H9 (cell line): Measurements from ENCODE around the gene DSE. TPM values are rescaled to one million over a fixed set of nuclear protein-coding genes. Genes with fewer than 3 reads are reported as not detected.
A peak's percentile ranks its signal among the peaks of the same experiment; 100 is the strongest.

Source experiments
- DNase-seq: peaks from one replicate; pipeline ENCODE4 v3.0.0-alpha.2; 2017
- H2AFZ ChIP-seq: one replicate; pipeline ENCODE4 v1.6.1; 2013; ENCODE audit warnings: mild to moderate bottlenecking, low read length, control low read depth, moderate library complexity
- H2AK5ac ChIP-seq: 2 replicates; pipeline ENCODE4 v1.6.1; 2013; ENCODE audit warnings: low read length, control low read depth, mixed read lengths; ENCODE audit not compliant: insufficient read length
- H2BK120ac ChIP-seq: one replicate; pipeline ENCODE4 v1.6.1; 2013; ENCODE audit warnings: low read depth, mild to moderate bottlenecking, low read length, control low read depth, inconsistent platforms; ENCODE audit not compliant: poor library complexity, severe bottlenecking
- H2BK12ac ChIP-seq: 2 replicates; pipeline ENCODE4 v1.6.1; 2013; ENCODE audit warnings: low read length, control low read depth, mixed read lengths, low read depth; ENCODE audit not compliant: insufficient read length
- H2BK15ac ChIP-seq: 2 replicates; pipeline ENCODE4 v1.6.1; 2013; ENCODE audit warnings: low read depth, low read length, control low read depth
- H2BK20ac ChIP-seq: one replicate; pipeline ENCODE4 v1.6.1; 2013; ENCODE audit warnings: low read depth, mild to moderate bottlenecking, low read length, control low read depth, inconsistent platforms; ENCODE audit not compliant: poor library complexity, severe bottlenecking
- H2BK5ac ChIP-seq: 2 replicates; pipeline ENCODE4 v1.6.1; 2013; ENCODE audit warnings: low read length, control low read depth, mixed read lengths; ENCODE audit not compliant: insufficient read length
- H3K14ac ChIP-seq: 2 replicates; pipeline ENCODE4 v1.6.1; 2013; ENCODE audit warnings: low read length, control low read depth; ENCODE audit not compliant: insufficient read depth
- H3K18ac ChIP-seq: 2 replicates; pipeline ENCODE4 v1.6.1; 2013; ENCODE audit warnings: low read depth, mild to moderate bottlenecking, mixed read lengths, low read length, control low read depth; ENCODE audit not compliant: insufficient read length
- H3K23ac ChIP-seq: 2 replicates; pipeline ENCODE4 v1.6.1; 2013; ENCODE audit warnings: low read length, control low read depth, mixed read lengths, low read depth; ENCODE audit not compliant: insufficient read length
- H3K23me2 ChIP-seq: 2 replicates; pipeline ENCODE4 v1.6.1; 2013; ENCODE audit warnings: low read depth, mild to moderate bottlenecking, mixed read lengths, low read length, control low read depth; ENCODE audit not compliant: insufficient read length, poor library complexity, severe bottlenecking
- H3K27ac ChIP-seq: 2 replicates; pipeline ENCODE4 v1.5.1; 2013; ENCODE audit warnings: low read length, control low read depth, mixed read lengths, low read depth; ENCODE audit not compliant: insufficient read length
- H3K27me3 ChIP-seq: 2 replicates; pipeline ENCODE4 v1.6.1; 2013; ENCODE audit warnings: low read length, control low read depth, inconsistent platforms; ENCODE audit not compliant: insufficient read depth
- H3K4ac ChIP-seq: 2 replicates; pipeline ENCODE4 v1.6.1; 2013; ENCODE audit warnings: low read depth, mild to moderate bottlenecking, control low read depth, inconsistent platforms, low read length, moderate library complexity
- H3K4me1 ChIP-seq: 2 replicates; pipeline ENCODE4 v1.6.1; 2013; ENCODE audit warnings: low read length, control low read depth, inconsistent platforms; ENCODE audit not compliant: insufficient read depth
- H3K4me2 ChIP-seq: 2 replicates; pipeline ENCODE4 v1.6.1; 2013; ENCODE audit warnings: low read length, control low read depth, mixed read lengths; ENCODE audit not compliant: insufficient read length, insufficient read depth
- H3K56ac ChIP-seq: 2 replicates; pipeline ENCODE4 v1.6.1; 2013; ENCODE audit warnings: low read depth, mild to moderate bottlenecking, mixed read lengths, low read length, control low read depth; ENCODE audit not compliant: insufficient read length
- H3K79me1 ChIP-seq: 2 replicates; pipeline ENCODE4 v1.6.1; 2013; ENCODE audit warnings: low read depth, mild to moderate bottlenecking, moderate library complexity, low read length, control low read depth, inconsistent platforms; ENCODE audit not compliant: insufficient read depth, poor library complexity, severe bottlenecking
- H3K79me2 ChIP-seq: 2 replicates; pipeline ENCODE4 v1.6.1; 2013; ENCODE audit warnings: low read length, control low read depth, inconsistent platforms; ENCODE audit not compliant: insufficient read depth
- H3K9ac ChIP-seq: 2 replicates; pipeline ENCODE4 v1.6.1; 2013; ENCODE audit warnings: low read length, control low read depth, mixed read lengths; ENCODE audit not compliant: insufficient read length; ENCODE audit errors: extremely low read depth
- H3K9me3 ChIP-seq: one replicate; pipeline ENCODE4 v1.6.1; 2013; ENCODE audit warnings: low read depth, low read length, inconsistent platforms; ENCODE audit not compliant: control insufficient read depth
- H3T11ph ChIP-seq: one replicate; pipeline ENCODE4 v1.6.1; 2013; ENCODE audit warnings: mild to moderate bottlenecking, low read length, control low read depth, inconsistent platforms
- H4K20me1 ChIP-seq: one replicate; pipeline ENCODE4 v1.6.1; 2013; ENCODE audit not compliant: control insufficient read depth, insufficient read length, insufficient read depth
- H4K5ac ChIP-seq: 2 replicates; pipeline ENCODE4 v1.6.1; 2013; ENCODE audit warnings: low read depth, mild to moderate bottlenecking, mixed read lengths, low read length, control low read depth; ENCODE audit not compliant: insufficient read length
- H4K8ac ChIP-seq: replicated peaks from 2 replicates; pipeline ENCODE4 v1.6.1; 2013; ENCODE audit warnings: low read length, control low read depth, mixed read lengths, low read depth; ENCODE audit not compliant: insufficient read length
- H4K91ac ChIP-seq: 2 replicates; pipeline ENCODE4 v1.6.1; 2013; ENCODE audit warnings: low read depth, mild to moderate bottlenecking, moderate library complexity, mixed read lengths, low read length, control low read depth; ENCODE audit not compliant: insufficient read length
- H3K27ac Mint-ChIP-seq, 3 experiments: 2 replicates in 2 of 3; 3 replicates in 1 of 3; pipeline ENCODE4 v1.8.0; 2020 to 2021; ENCODE audit warnings: mixed read lengths in 3 of 3, mild to moderate bottlenecking in 1 of 3, moderate library complexity in 1 of 3
- H3K27me3 Mint-ChIP-seq: 2 replicates; pipeline ENCODE4 v1.8.0; 2021; ENCODE audit warnings: low read depth, mild to moderate bottlenecking, moderate library complexity, mixed read lengths
- H3K36me3 Mint-ChIP-seq, 3 experiments: 2 replicates in 2 of 3; 3 replicates in 1 of 3; pipeline ENCODE4 v1.8.0; 2020 to 2021; ENCODE audit warnings: low read depth in 3 of 3, mixed read lengths in 3 of 3; ENCODE audit not compliant: insufficient read depth in 1 of 3
- H3K4me1 Mint-ChIP-seq, 2 experiments: 2 replicates each; pipeline ENCODE4 v1.8.0; 2020; ENCODE audit warnings: mixed read lengths in 2 of 2
- H3K4me3 Mint-ChIP-seq, 2 experiments: 2 replicates in 1 of 2; 3 replicates in 1 of 2; pipeline ENCODE4 v1.8.0; 2020 to 2021; ENCODE audit warnings: mild to moderate bottlenecking in 2 of 2, mixed read lengths in 2 of 2, moderate library complexity in 1 of 2
- H3K9me3 Mint-ChIP-seq, 2 experiments: 2 replicates in 1 of 2; 3 replicates in 1 of 2; pipeline ENCODE4 v1.8.0; 2020; ENCODE audit warnings: mild to moderate bottlenecking in 2 of 2, mixed read lengths in 2 of 2, moderate library complexity in 1 of 2
- WGBS: extraction: QIAGEN DNeasy Blood & Tissue Kit; methylation state at CpG from one replicate; pipeline ENCODE4 v1.1.7; 2013; ENCODE audit warnings: missing lambda C conversion rate, low lambda C conversion rate, mixed read lengths; ENCODE audit not compliant: insufficient read length; ENCODE audit errors: extremely low coverage; 5-methylcytosine and 5-hydroxymethylcytosine counted together
- total RNA-seq: library from RNA; stranded (reverse); gene quantifications from 2 replicates; pipeline ENCODE4 v1.2.1, GENCODE V29; 2021
- TF ChIP-seq, protein P1 (sequence below): fragments of 200-600 bp; sonication (generic); conservative IDR thresholded peaks from 3 replicates; pipeline ENCODE4 v1.8.0; 2021; ENCODE audit warnings: antibody characterized with exemption, mild to moderate bottlenecking

DSE gene
- total RNA-seq, 1 experiment from 2014 or later, result 45.6 TPM

DNA sequence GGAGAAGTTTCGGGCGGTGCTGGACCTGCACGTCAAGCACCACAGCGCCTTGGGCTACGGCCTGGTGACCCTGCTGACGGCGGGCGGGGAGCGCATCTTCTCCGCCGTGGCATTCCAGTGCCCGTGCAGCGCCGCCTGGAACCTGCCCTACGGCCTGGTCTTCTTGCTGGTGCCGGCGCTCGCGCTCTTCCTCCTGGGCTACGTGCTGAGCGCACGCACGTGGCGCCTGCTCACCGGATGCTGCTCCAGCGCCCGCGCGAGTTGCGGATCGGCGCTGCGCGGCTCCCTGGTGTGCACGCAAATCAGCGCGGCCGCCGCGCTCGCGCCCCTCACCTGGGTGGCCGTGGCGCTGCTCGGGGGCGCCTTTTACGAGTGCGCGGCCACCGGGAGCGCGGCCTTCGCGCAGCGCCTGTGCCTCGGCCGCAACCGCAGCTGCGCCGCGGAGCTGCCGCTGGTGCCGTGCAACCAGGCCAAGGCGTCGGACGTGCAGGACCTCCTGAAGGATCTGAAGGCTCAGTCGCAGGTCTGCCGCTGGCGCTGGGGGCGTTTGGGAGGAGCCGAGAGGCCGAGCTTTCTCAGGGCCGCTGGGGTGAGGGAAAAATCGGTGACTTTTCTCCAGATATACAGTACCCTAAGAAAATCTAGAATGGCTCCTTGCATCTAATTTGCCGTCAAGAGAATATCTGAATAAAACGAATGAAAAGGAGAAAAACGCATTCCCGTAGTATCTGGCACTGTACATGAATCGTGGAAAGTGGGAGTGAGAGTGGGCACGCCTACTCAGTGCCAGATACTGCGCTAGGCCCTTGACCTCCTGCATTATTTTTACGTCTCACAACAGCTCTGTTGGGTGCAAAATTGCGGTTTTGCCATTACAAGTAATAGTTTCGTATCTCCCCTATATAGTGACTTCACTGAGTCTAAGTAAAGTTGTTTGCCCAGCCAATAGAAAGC, 91.5 kb downstream of the DSE start:
- no peaks in the 10 kb centered on the region for H3K9me3 ChIP-seq
- H2AFZ ChIP-seq, result no peak overlapping the region
- no peak overlapping the region for H4K8ac ChIP-seq
- H2AK5ac ChIP-seq, result no peak overlapping the region
- TF ChIP-seq, protein P1, sequence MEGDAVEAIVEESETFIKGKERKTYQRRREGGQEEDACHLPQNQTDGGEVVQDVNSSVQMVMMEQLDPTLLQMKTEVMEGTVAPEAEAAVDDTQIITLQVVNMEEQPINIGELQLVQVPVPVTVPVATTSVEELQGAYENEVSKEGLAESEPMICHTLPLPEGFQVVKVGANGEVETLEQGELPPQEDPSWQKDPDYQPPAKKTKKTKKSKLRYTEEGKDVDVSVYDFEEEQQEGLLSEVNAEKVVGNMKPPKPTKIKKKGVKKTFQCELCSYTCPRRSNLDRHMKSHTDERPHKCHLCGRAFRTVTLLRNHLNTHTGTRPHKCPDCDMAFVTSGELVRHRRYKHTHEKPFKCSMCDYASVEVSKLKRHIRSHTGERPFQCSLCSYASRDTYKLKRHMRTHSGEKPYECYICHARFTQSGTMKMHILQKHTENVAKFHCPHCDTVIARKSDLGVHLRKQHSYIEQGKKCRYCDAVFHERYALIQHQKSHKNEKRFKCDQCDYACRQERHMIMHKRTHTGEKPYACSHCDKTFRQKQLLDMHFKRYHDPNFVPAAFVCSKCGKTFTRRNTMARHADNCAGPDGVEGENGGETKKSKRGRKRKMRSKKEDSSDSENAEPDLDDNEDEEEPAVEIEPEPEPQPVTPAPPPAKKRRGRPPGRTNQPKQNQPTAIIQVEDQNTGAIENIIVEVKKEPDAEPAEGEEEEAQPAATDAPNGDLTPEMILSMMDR, result no peak; the same call in 2 of the 3 replicates
- H3K27me3 ChIP-seq, result peaks cover 7% of the 10 kb centered on the region; the same call in 1 of the 2 replicates
- no peak overlapping the region for H3K23ac ChIP-seq
- no peak overlapping the region for H2BK120ac ChIP-seq
- no peak overlapping the region for H2BK5ac ChIP-seq
- no peaks in the 10 kb centered on the region for H3K36me3 Mint-ChIP-seq
- no peaks in the 10 kb centered on the region for H3K79me1 ChIP-seq
- no peak overlapping the region for H2BK12ac ChIP-seq
- WGBS, result no CpG with 5 or more reads among the region's 84 CpGs
- no peaks in the 10 kb centered on the region for H4K20me1 ChIP-seq
- H3K4me2 ChIP-seq, result peak overlapping the region; percentile 14
- H4K5ac ChIP-seq, result no peak overlapping the region
- H3K4me3 Mint-ChIP-seq, result peak overlapping the region; percentile 58 to 69
- peak overlapping the region; percentile 73; the same call in 1 of the 2 replicates for H3K14ac ChIP-seq
- no peak overlapping the region for H3K56ac ChIP-seq
- peak; percentile 84 for DNase-seq
- H2BK15ac ChIP-seq, result no peak overlapping the region
- H3K4me1 Mint-ChIP-seq, result peaks cover 16 to 27% of the 10 kb centered on the region in 2 experiments
- H3K4ac ChIP-seq, result no peak overlapping the region
- H3K9ac ChIP-seq, result no peak overlapping the region
- H3K27ac ChIP-seq, result no peak overlapping the region
- peaks cover 63% of the 10 kb centered on the region for H3K27me3 Mint-ChIP-seq
- H3T11ph ChIP-seq, result no peak overlapping the region
- peaks cover 2% of the 10 kb centered on the region; the same call in 1 of the 2 replicates for H3K4me1 ChIP-seq
- H2BK20ac ChIP-seq, result no peak overlapping the region
- no peaks in the 10 kb centered on the region for H3K9me3 Mint-ChIP-seq
- no peaks in the 10 kb centered on the region for H3K79me2 ChIP-seq
- H3K23me2 ChIP-seq, result peaks cover 6% of the 10 kb centered on the region
- H3K18ac ChIP-seq, result no peak overlapping the region
- peak overlapping the region in 1 of 3 experiments; percentile 27; a peak in 1 of 7 replicates for H3K27ac Mint-ChIP-seq
- H4K91ac ChIP-seq, result no peak overlapping the region
